K562 (cell line): Measurements from ENCODE around the gene BEST1. TPM values are rescaled to one million over a fixed set of nuclear protein-coding genes. Genes with fewer than 3 reads are reported as not detected.

ENCODE experiments used
- ARHGAP35 ChIP-seq: fragments of 450-650 bp; IDR thresholded peaks from 2 replicates; pipeline ENCODE4 v1.6.1; 2018; ENCODE audit not compliant: partially characterized antibody
- BMI1 ChIP-seq: fragments of 150-350 bp; IDR thresholded peaks from 2 replicates; pipeline ENCODE4 v1.6.1; 2014; ENCODE audit warnings: low read length
- CC2D1A ChIP-seq: fragments of 450-650 bp; IDR thresholded peaks from 2 replicates; pipeline ENCODE4 v1.6.1; 2017; ENCODE audit warnings: mild to moderate bottlenecking
- CEBPZ ChIP-seq: fragments of 150-350 bp; IDR thresholded peaks from 2 replicates; pipeline ENCODE4 v1.6.1; 2014; ENCODE audit warnings: low read depth, mild to moderate bottlenecking, low read length, borderline replicate concordance
- ESRRB ChIP-seq: fragments of 250-450 bp; sonication (Bioruptor Pico); IDR thresholded peaks from 2 replicates; pipeline ENCODE4 v1.5.0; 2020; ENCODE audit warnings: mild to moderate bottlenecking, moderate library complexity, borderline replicate concordance
- ETS1 ChIP-seq: conservative IDR thresholded peaks from 2 replicates; pipeline ENCODE4 v1.6.1; 2011; ENCODE audit warnings: low read depth, mild to moderate bottlenecking, low read length; ENCODE audit not compliant: control insufficient read depth
- ETV6 ChIP-seq, 3 experiments: fragments of 150-350 bp in 1 of 3; sonication (generic) in 1 of 3; formaldehyde crosslinking in 1 of 3; IDR thresholded peaks; 2 replicates each; pipeline versions ENCODE4 v1.6.1 to v1.8.0; 2014 to 2022; ENCODE audit warnings: borderline replicate concordance in 2 of 3, low read depth in 2 of 3, antibody characterized with exemption in 1 of 3, low read length in 1 of 3, mild to moderate bottlenecking in 1 of 3, missing genetic modification reagents in 1 of 3
- EWSR1 ChIP-seq: fragments of 450-650 bp; IDR thresholded peaks from 2 replicates; pipeline ENCODE4 v1.6.1; 2018; ENCODE audit warnings: borderline replicate concordance, mild to moderate bottlenecking, low read depth, moderate library complexity; ENCODE audit not compliant: partially characterized antibody
- KDM4B ChIP-seq, 2 experiments: fragments of 450-650 bp in 1 of 2; sonication (generic) in 1 of 2; IDR thresholded peaks; 2 replicates each; pipeline ENCODE4 v1.6.1; 2016 to 2017; ENCODE audit warnings: borderline replicate concordance in 2 of 2, antibody characterized with exemption in 1 of 2, low read depth in 1 of 2, mild to moderate bottlenecking in 1 of 2
- POLR3G ChIP-seq: IDR thresholded peaks from 2 replicates; pipeline ENCODE4 v1.6.1; 2011; ENCODE audit not compliant: insufficient read length, insufficient replicate concordance; ENCODE audit errors: extremely low read depth
- RBM25 ChIP-seq: fragments of 200-400 bp; formaldehyde crosslinking; IDR thresholded peaks from 2 replicates; pipeline ENCODE4 v1.6.1; 2018; ENCODE audit warnings: low read length, low read depth, moderate library complexity; ENCODE audit not compliant: severe bottlenecking
- RFX7 ChIP-seq: fragments of 250-450 bp; sonication (Bioruptor Pico); IDR thresholded peaks from 2 replicates; pipeline ENCODE4 v1.5.1; 2021; ENCODE audit warnings: mild to moderate bottlenecking
- SNRNP70 ChIP-seq: fragments of 200-400 bp; formaldehyde crosslinking; optimal IDR thresholded peaks from 2 replicates; pipeline ENCODE3; 2017; ENCODE audit warnings: low read depth, low read length
- TAL1 ChIP-seq: fragments of 450-650 bp; IDR thresholded peaks from 2 replicates; pipeline ENCODE4 v1.6.1; 2016; ENCODE audit warnings: mild to moderate bottlenecking
- USF2 ChIP-seq: sonication (generic); formaldehyde crosslinking; IDR thresholded peaks from 2 replicates; pipeline ENCODE4 v1.5.0; 2020; ENCODE audit warnings: missing genetic modification reagents
- ZFP91 ChIP-seq: sonication (generic); formaldehyde crosslinking; IDR thresholded peaks from 2 replicates; pipeline ENCODE4 v1.8.0; 2022; ENCODE audit warnings: mild to moderate bottlenecking, missing genetic modification reagents
- ZNF324 ChIP-seq: fragments of 250-450 bp; sonication (Bioruptor Pico); IDR thresholded peaks from 2 replicates; pipeline ENCODE4 v1.4.0; 2020; ENCODE audit warnings: mild to moderate bottlenecking
- polyA plus RNA-seq, 8 experiments: library from polyadenylated mRNA; depleted of rRNA in 4 of 8; stranded (reverse) in 5 of 8; unstranded in 3 of 8; fragments of >200 nt; fragmentation: Nextera tagmentation in 2 of 8; fragmentation: Illumina TruSeq in 1 of 8; extraction: Ambion mirVana in 2 of 8; extraction: Trizol in 1 of 8; gene quantifications; 2 replicates each; pipeline versions ENCODE4 v1.2.1 to v1.2.3, GENCODE V29; 2011 to 2014; ENCODE audit warnings: inconsistent platforms in 1 of 8, missing spikeins in 1 of 8
- total RNA-seq, 7 experiments: library from RNA; depleted of rRNA in 6 of 7; stranded (reverse); fragments of >200 nt in 6 of 7; fragmentation: Illumina TruSeq in 2 of 7; extraction: Trizol in 2 of 7; gene quantifications; 2 replicates each; pipeline versions ENCODE4 v1.2.1 to v1.2.3, GENCODE V29; 2011 to 2021; ENCODE audit warnings: low replicate concordance in 1 of 7

The BEST1 gene
- total and polyA plus RNA-seq, 9 of the 15 experiments (the other 6 are each of a cell fraction or from before 2014, with no cell fraction given) = 0.07 to 1.3 (median 0.40) TPM

- TF ChIP-seq CEBPZ (no peak), ETV6 (IDR thresholded peaks at IDR 0.05; ENCODE audit: borderline replicate concordance in 1 of 2, low read depth in 2 of 2, low read length in 1 of 2) (no peak; a peak in 1 of 4 replicates), ETV6 (CRISPR knock-in tag; IDR thresholded peaks at IDR 0.05; ENCODE audit: borderline replicate concordance) (no peak), SNRNP70 (no peak), EWSR1 (no peak), ARHGAP35 (no peak), USF2 (peak; percentile 86), ZFP91 (no peak), ETS1 (0 out of 2 replicates have a peak, but pooled peaks have one; percentile 50), RFX7 (CRISPR knock-in tag) (no peak), POLR3G (no peak), BMI1 (no peak), TAL1 (peak; percentile 28; the same call in 1 of the 2 replicates), CC2D1A (no peak; the same call in 1 of the 2 replicates), ZNF324 (no peak), ESRRB (CRISPR knock-in tag) (no peak), RBM25 (no peak), KDM4B (IDR thresholded peaks at IDR 0.05; ENCODE audit: borderline replicate concordance in 2 of 2, low read depth in 1 of 2) (no peak; a peak in 2 of 4 replicates)
Measured at GRCh38 chr11:61971248-61972111, 21.3 kb downstream of the BEST1 start (continued).
